T-helper 9 cell (primary cell): Measurements from ENCODE around the gene MRPL24.
"Not testable (repeated sequence)": the region's sequence is repeated elsewhere in the genome, so short reads cannot be mapped to it uniquely, and the experiment has no call there.

Experiments used
- DNase-seq: peaks from one replicate; pipeline ENCODE4 v3.0.0-alpha.2; 2020

MRPL24 gene

GRCh38 chr1:156760092-156760795 is 19.4 kb upstream of the MRPL24 start:
- DNase-seq = no peak

GRCh38 chr1:156757572-156758253 is 16.8 kb upstream of the MRPL24 start:
- DNase-seq = not testable (repeated sequence)

- DNase-seq = no peak
Observed at GRCh38 chr1:156756355-156756754, 15.5 kb upstream of the MRPL24 start.

- no peak for DNase-seq
Observed at GRCh38 chr1:156755527-156755950, 14.7 kb upstream of the MRPL24 start.

GRCh38 chr1:156754219-156754618 is 13.3 kb upstream of the MRPL24 start:
- DNase-seq = no peak

- no peak for DNase-seq
Observed at GRCh38 chr1:156752843-156753482, 12.1 kb upstream of the MRPL24 start.

GRCh38 chr1:156751757-156752481 is 11.0 kb upstream of the MRPL24 start:
- peak; percentile 96 for DNase-seq

- DNase-seq = no peak
Observed at GRCh38 chr1:156751451-156751756, 10.5 kb upstream of the MRPL24 start, which contains the start of gene HDGF. TSS of gene HDGF (minus strand) at chr1:156751675. CDS start at chr1:156751429, 246 bp downstream.

- DNase-seq = peak; percentile 29
Observed at GRCh38 chr1:156750711-156751450, 10.0 kb upstream of the MRPL24 start.

- no peak for DNase-seq
Observed at GRCh38 chr1:156750191-156750672, 9.3 kb upstream of the MRPL24 start.

GRCh38 chr1:156749419-156750118 is 8.7 kb upstream of the MRPL24 start:
- no peak for DNase-seq

GRCh38 chr1:156748670-156749418 is 8.0 kb upstream of the MRPL24 start:
- DNase-seq = no peak

- no peak for DNase-seq
Observed at GRCh38 chr1:156747742-156748669, 7.1 kb upstream of the MRPL24 start.

GRCh38 chr1:156746728-156747631 is 6.1 kb upstream of the MRPL24 start:
- DNase-seq = peak; percentile 57

GRCh38 chr1:156746406-156746727 is 5.5 kb upstream of the MRPL24 start:
- DNase-seq = no peak

GRCh38 chr1:156745881-156746280 is 5.0 kb upstream of the MRPL24 start:
- DNase-seq = no peak

GRCh38 chr1:156744786-156745419 is 4.0 kb upstream of the MRPL24 start:
- DNase-seq = no peak

- no peak for DNase-seq
Observed at GRCh38 chr1:156744344-156744743, 3.5 kb upstream of the MRPL24 start.
